Gastroesophageal sphincter (tissue), 4 donors: ENCODE results near the gene RALGAPB. TPM values are rescaled to one million over a fixed set of nuclear protein-coding genes. Genes with fewer than 3 reads are reported as not detected.
"Not testable (repeated sequence)": the region's sequence is repeated elsewhere in the genome, so short reads cannot be mapped to it uniquely, and the experiment has no call there.

Experiments
- ATAC-seq: fragments of 150-250 bp; one replicate; pipeline ENCODE4 v1.9.1; 2016; ENCODE audit warnings: mild to moderate bottlenecking, moderate library complexity
- H3K27ac ChIP-seq, 4 donors: fragments of 200-600 bp; sonication (generic) in 3 of 4; 1 replicate in 3 of 4; 2 replicates in 1 of 4; pipeline ENCODE4 v1.5.1; 2016 to 2019
- H3K27me3 ChIP-seq: fragments of 200-600 bp; sonication (generic); one replicate; pipeline ENCODE4 v1.5.1; 2019
- H3K36me3 ChIP-seq, 2 donors: fragments of 200-600 bp; sonication (generic); one replicate each; pipeline ENCODE4 v1.5.1; 2019; ENCODE audit warnings: control low read depth in 1 of 2
- H3K4me1 ChIP-seq, 3 donors: fragments of 200-600 bp; sonication (generic); 1 replicate in 2 of 3; 2 replicates in 1 of 3; pipeline ENCODE4 v1.5.1; 2016 to 2019; ENCODE audit warnings: control low read depth in 2 of 3
- H3K4me3 ChIP-seq, 2 donors: fragments of 200-600 bp; sonication (generic); one replicate each; pipeline ENCODE4 v1.5.1; 2019; ENCODE audit warnings: mild to moderate bottlenecking in 1 of 2, moderate library complexity in 1 of 2
- H3K9me3 ChIP-seq, 3 donors: fragments of 200-600 bp; sonication (generic); one replicate each; pipeline ENCODE4 v1.5.1; 2017 to 2019; ENCODE audit warnings: control low read depth in 2 of 3
- CTCF ChIP-seq, 4 experiments: fragments of 200-600 bp in 2 of 4; fragments of 450-650 bp in 2 of 4; sonication (generic) in 1 of 4; IDR thresholded peaks; one replicate each; pipeline ENCODE4 v1.5.1; 2017 to 2019; ENCODE audit warnings: antibody characterized with exemption in 4 of 4, mild to moderate bottlenecking in 2 of 4, moderate library complexity in 2 of 4
- EP300 ChIP-seq: sonication (generic); formaldehyde crosslinking; IDR thresholded peaks from one replicate; pipeline ENCODE4 v1.6.1; 2017; ENCODE audit warnings: antibody characterized with exemption, mild to moderate bottlenecking
- POLR2A ChIP-seq, 2 donors: fragments of 450-650 bp; IDR thresholded peaks; one replicate each; pipeline ENCODE4 v1.6.1; 2017; ENCODE audit warnings: antibody characterized with exemption in 2 of 2, mild to moderate bottlenecking in 2 of 2, moderate library complexity in 1 of 2
- POLR2AphosphoS5 ChIP-seq: sonication (generic); formaldehyde crosslinking; IDR thresholded peaks from one replicate; pipeline ENCODE4 v1.6.1; 2017; ENCODE audit warnings: antibody characterized with exemption
- WGBS, 2 donors: methylation state at CpG; one replicate each; pipeline ENCODE4 v1.1.5; 2018; ENCODE audit warnings: low coverage in 1 of 2; 5-methylcytosine and 5-hydroxymethylcytosine counted together
- total RNA-seq, 4 donors: library from RNA; depleted of rRNA; stranded (reverse); fragments of >200 nt; gene quantifications; one replicate each; pipeline ENCODE4 v1.1.0, GENCODE V29; 2016

RALGAPB gene
- total RNA-seq, 4 donors from 2014 or later: 26.0 to 42.3 (median 36.0) TPM

GRCh38 chr20:38501858-38502436, 29.3 kb downstream of the RALGAPB start:
- Histone ChIP-seq H3K4me1 (peaks cover 0 to 2% (median 0%) of the 10 kb centered on the region in 3 donors), H3K9me3 (no peaks in the 10 kb centered on the region), H3K27ac (no peak overlapping the region), H3K36me3 (peaks cover 8 to 81% of the 10 kb centered on the region in 2 donors), H3K27me3 (no peaks in the 10 kb centered on the region), H3K4me3 (no peak overlapping the region)
- TF ChIP-seq POLR2A (IDR thresholded peaks at IDR 0.05) (no peak), POLR2AphosphoS5 (no peak), CTCF (IDR thresholded peaks at IDR 0.05) (no peak), EP300 (no peak)
- no peak for ATAC-seq
- 100% methylated on average over 2 of the region's 2 CpGs for WGBS, 2 donors

GRCh38 chr20:38504368-38505090, 31.9 kb downstream of the RALGAPB start:
- no peaks in the 10 kb centered on the region for H3K4me1 ChIP-seq
- ATAC-seq: no peak
- no peak overlapping the region for H3K4me3 ChIP-seq
- H3K36me3 ChIP-seq: peaks cover 0 to 67% of the 10 kb centered on the region in 2 donors
- 93 to 100% methylated on average over 2 to 3 of the region's 3 CpGs for WGBS, 2 donors
- H3K27ac ChIP-seq: no peak overlapping the region
- H3K9me3 ChIP-seq: no peaks in the 10 kb centered on the region
- TF ChIP-seq EP300: no peak
- TF ChIP-seq POLR2A (IDR thresholded peaks at IDR 0.05): no peak
- TF ChIP-seq POLR2AphosphoS5: no peak
- TF ChIP-seq CTCF (IDR thresholded peaks at IDR 0.05): no peak
- no peaks in the 10 kb centered on the region for H3K27me3 ChIP-seq

- H3K36me3 ChIP-seq: peaks cover 0 to 67% of the 10 kb centered on the region in 2 donors
- TF ChIP-seq POLR2A (IDR thresholded peaks at IDR 0.05): no peak
- no peak for TF ChIP-seq CTCF (IDR thresholded peaks at IDR 0.05)
- TF ChIP-seq POLR2AphosphoS5: no peak
- no peak for TF ChIP-seq EP300
- ATAC-seq: no peak
- no peak overlapping the region for H3K27ac ChIP-seq
- no peaks in the 10 kb centered on the region for H3K9me3 ChIP-seq
- WGBS, 2 donors: 97 to 99% methylated on average over 4 of the region's 4 CpGs
- H3K27me3 ChIP-seq: no peaks in the 10 kb centered on the region
- no peaks in the 10 kb centered on the region for H3K4me1 ChIP-seq
- H3K4me3 ChIP-seq: no peak overlapping the region
Measured at GRCh38 chr20:38505091-38505455, 32.4 kb downstream of the RALGAPB start.

GRCh38 chr20:38511726-38512125, 39.1 kb downstream of the RALGAPB start:
- ATAC-seq, H3K4me3 ChIP-seq, H3K9me3 ChIP-seq, H3K27me3 ChIP-seq, H3K4me1 ChIP-seq, H3K27ac ChIP-seq: not testable (repeated sequence)
- 88 to 100% methylated on average over 1 of the region's 19 CpGs for WGBS, 2 donors
- peaks cover 0 to 54% of the 10 kb centered on the region in 2 donors for H3K36me3 ChIP-seq

- Histone ChIP-seq H3K4me1 (no peaks in the 10 kb centered on the region), H3K27me3 (no peaks in the 10 kb centered on the region), H3K36me3 (peaks cover 0 to 67% of the 10 kb centered on the region in 2 donors), H3K27ac (no peak overlapping the region), H3K4me3 (no peak overlapping the region), H3K9me3 (no peaks in the 10 kb centered on the region)
- 69 to 82% methylated on average over 3 to 4 of the region's 4 CpGs for WGBS, 2 donors
- TF ChIP-seq EP300 (no peak), POLR2A (IDR thresholded peaks at IDR 0.05) (no peak), POLR2AphosphoS5 (no peak), CTCF (IDR thresholded peaks at IDR 0.05) (no peak)
- no peak for ATAC-seq
Measured at GRCh38 chr20:38514185-38514584, 41.5 kb downstream of the RALGAPB start.
